GM06990 (cell line): ENCODE results near the gene SEPHS1.

Experiments used
- DNase-seq: peaks from one replicate; pipeline ENCODE4 v3.0.0-alpha.2; 2011; ENCODE audit not compliant: insufficient read length; ENCODE audit errors: extremely low read depth
- H3K27me3 ChIP-seq: replicated peaks from 2 replicates; pipeline ENCODE4 v1.6.0; 2011; ENCODE audit warnings: low read length; ENCODE audit not compliant: control insufficient read depth, insufficient read depth
- H3K36me3 ChIP-seq: 2 replicates; pipeline ENCODE4 v1.5.1; 2011; ENCODE audit warnings: low read length; ENCODE audit not compliant: control insufficient read depth, insufficient read depth
- H3K4me3 ChIP-seq: replicated peaks from 2 replicates; pipeline ENCODE4 v1.5.1; 2011; ENCODE audit warnings: low read depth, mild to moderate bottlenecking, control low read depth, low read length
- TF ChIP-seq, protein P1 (sequence below): IDR thresholded peaks from 2 replicates; pipeline ENCODE4 v1.5.1; 2011; ENCODE audit warnings: low read length, control low read depth, mild to moderate bottlenecking, inconsistent platforms; ENCODE audit not compliant: insufficient read depth, poor library complexity, severe bottlenecking

SEPHS1 gene

DNA sequence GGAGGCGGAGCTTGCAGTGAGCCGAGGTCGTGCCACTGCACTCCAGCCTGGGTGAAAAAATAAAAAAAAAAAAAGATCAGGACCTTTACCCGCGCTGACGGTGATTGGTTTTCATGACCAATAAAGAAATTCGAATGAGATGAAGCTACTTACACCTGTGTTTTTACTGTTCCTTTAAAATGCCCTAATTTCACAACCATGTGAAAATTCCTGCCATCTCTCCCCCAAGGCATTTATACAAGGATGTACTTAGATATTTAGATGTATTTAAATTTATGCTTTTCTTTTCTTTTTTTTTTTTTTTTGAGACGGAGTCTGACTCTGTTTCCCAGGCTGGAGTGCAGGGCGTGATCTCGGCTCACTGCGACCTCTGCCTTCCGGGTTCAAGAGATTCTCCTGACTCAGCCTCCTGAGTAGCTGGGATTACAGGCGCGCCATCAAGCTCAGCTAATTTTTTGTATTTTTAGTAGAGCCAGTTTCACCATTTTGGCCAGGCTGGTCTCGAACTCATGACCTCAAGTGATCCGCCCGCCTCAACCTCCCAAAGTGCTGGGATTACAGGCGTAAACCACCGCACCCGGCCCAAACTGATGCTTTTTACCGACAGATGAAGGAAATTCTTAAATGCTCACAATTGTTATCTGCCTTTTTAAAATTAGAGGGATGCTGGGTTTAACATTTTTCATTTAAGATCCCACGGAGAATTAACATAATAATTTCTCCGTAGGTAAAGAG lies 45.1 kb downstream of the SEPHS1 start:
- no peak overlapping the region; the same call in 1 of the 2 replicates for H3K4me3 ChIP-seq
- TF ChIP-seq, protein P1, sequence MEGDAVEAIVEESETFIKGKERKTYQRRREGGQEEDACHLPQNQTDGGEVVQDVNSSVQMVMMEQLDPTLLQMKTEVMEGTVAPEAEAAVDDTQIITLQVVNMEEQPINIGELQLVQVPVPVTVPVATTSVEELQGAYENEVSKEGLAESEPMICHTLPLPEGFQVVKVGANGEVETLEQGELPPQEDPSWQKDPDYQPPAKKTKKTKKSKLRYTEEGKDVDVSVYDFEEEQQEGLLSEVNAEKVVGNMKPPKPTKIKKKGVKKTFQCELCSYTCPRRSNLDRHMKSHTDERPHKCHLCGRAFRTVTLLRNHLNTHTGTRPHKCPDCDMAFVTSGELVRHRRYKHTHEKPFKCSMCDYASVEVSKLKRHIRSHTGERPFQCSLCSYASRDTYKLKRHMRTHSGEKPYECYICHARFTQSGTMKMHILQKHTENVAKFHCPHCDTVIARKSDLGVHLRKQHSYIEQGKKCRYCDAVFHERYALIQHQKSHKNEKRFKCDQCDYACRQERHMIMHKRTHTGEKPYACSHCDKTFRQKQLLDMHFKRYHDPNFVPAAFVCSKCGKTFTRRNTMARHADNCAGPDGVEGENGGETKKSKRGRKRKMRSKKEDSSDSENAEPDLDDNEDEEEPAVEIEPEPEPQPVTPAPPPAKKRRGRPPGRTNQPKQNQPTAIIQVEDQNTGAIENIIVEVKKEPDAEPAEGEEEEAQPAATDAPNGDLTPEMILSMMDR, result no peak
- no peaks in the 10 kb centered on the region for H3K27me3 ChIP-seq
- no peaks in the 10 kb centered on the region for H3K36me3 ChIP-seq
- DNase-seq, result no peak

DNA sequence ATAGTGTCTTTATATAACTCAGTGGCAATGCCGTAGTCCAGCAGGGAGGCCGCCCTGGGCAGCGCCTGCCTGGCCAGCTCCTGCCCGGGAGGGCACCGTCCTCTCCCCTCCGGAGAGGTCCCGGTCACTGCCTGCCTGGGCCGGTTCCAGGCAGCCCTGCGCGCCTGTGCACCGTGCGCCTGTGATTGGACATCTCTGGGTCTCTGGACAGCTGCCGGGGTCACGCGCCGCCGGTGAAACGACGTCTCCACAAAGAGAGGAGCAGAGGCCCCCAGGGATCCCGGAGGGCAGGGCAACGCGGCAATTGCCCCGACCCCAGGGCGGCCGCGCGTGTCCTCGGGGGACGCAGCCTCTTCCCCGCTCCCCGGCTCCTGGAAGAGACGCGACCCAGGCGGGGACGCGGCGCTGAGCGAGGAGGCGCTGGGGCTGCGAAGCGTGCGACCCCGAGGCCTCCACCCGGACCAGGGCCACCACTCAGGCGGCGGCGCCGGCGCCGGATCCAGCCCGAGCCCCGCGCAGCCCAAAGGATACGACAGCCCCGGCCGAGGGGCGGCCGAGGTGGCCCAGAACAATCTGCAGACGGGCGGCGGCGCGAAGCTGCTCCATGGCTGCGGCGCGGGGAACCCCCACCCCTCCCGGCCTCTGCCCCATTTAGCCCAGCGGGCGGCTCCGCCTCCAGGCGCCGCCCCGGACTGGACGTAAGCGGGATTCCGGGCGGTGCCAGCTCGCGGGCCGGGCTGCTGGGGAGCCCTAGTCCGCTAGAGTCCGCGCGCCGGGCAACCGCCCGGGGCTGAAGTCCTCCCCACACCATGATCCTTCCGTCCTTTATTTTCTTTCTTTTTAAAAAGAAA lies 48.4 kb downstream of the SEPHS1 start, which contains the start of gene PHYH:
Gene PHYH (minus strand): TSS at position 628 of the 851 bp plus-strand sequence. CDS start 22 bp downstream, at position 606.
- Histone ChIP-seq H3K4me3 (peak within 1 kb of the TSS; percentile 67), H3K36me3 (no peaks in the 10 kb centered on the region), H3K27me3 (no peaks in the 10 kb centered on the region)
- peak; percentile 87 for DNase-seq
- TF ChIP-seq, protein P1, result no peak

DNA sequence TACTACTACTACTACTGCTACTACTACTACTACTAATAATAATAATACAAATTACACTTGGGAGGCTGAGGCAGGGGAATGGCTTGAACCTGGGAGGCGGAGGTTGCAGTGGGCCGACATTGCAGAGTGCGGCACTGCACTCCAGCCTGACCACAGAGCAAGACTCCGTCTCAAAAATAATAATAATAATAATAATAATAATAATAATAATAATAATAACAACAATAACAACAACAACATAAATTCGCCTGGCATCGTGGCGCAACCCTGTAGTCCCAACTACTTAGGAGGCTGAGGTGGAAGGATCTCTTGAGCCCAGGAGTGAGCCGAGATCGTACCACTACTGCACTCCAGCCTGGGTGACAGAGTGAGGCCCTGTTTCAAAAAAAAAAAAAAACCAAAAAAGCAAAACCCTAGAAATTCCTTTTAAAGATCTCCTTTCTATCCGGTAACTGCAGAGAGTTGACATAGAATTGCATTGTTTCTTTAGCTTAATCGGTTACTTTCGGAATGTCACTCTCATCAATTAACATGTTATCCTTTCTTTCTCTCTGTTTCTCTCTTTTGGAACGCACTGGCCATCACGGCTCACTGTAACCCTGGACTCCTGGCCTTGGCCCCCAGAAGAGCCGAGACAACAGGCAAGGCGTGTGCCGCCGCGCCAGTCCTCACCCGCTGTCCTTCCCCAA lies 49.2 kb downstream of the SEPHS1 start:
- DNase-seq, result no peak
- Histone ChIP-seq H3K27me3 (no peaks in the 10 kb centered on the region), H3K36me3 (no peaks in the 10 kb centered on the region), H3K4me3 (peak overlapping the region; percentile 67)
- TF ChIP-seq, protein P1, result no peak

DNA sequence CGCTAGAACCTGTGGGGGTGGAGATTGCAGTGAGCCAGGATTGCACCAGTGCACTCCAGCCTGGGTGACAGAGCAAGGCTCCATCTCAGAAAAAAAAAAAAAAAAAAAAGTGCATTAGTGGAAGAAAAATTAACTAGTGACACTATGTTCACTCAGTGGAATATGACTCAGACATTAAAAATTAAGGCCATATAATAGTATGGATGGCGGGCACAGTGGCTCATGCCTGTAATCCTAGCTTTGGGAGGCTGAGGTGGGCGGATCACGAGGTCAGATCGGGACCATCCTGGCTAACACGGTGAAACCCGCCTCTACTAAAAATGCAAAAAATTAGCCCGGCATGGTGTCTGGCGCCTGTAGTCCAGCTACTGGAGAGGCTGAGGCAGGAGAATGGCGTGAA lies 51.6 kb downstream of the SEPHS1 start:
- DNase-seq, result no peak
- no peaks in the 10 kb centered on the region for H3K27me3 ChIP-seq
- TF ChIP-seq, protein P1, result no peak
- H3K4me3 ChIP-seq, result no peak overlapping the region
- H3K36me3 ChIP-seq, result no peaks in the 10 kb centered on the region

DNA sequence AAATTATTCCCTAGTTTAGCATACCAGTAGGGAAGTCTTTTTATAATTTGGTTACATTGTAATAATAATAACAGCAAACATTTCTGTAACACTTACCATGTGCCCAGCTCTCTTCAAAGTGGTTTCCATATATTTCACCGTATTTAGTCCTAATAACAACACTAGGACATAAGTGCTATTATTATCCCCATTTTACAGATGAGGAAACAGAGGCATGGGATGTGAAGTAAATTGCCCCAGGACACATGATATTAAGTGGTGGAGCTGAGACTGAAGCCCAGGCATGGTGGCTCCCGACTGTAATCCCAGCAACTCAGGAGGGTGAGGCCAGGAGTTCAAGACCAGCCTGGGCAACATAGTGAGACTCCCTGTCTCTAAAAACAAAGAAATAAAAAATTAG lies 53.3 kb downstream of the SEPHS1 start:
- TF ChIP-seq, protein P1, result no peak
- H3K4me3 ChIP-seq, result no peak overlapping the region
- H3K27me3 ChIP-seq, result no peaks in the 10 kb centered on the region
- no peaks in the 10 kb centered on the region for H3K36me3 ChIP-seq
- no peak for DNase-seq
